HL-60/S4 treated with phorbol 12-myristate 13-acetate at 8.2 ng/mL for 4 days and 3 days (cell line): ENCODE results near the gene TMEM121.

Experiments used
- in situ Hi-C: fragments of 300-500 bp; cut with MboI; formaldehyde crosslinking; loops from 2 replicates; pipeline ENCODE4 v1.15.0; 2022; ENCODE audit warnings: low sequenced_read_pairs

TMEM121 gene

GRCh38 chr14:105495990-105496830, 30.2 kb upstream of the TMEM121 start:
- in situ Hi-C loops: no loop called here

GRCh38 chr14:105496831-105497591, 29.4 kb upstream of the TMEM121 start:
- in situ Hi-C loops: no loop called here

GRCh38 chr14:105497671-105498429, 28.5 kb upstream of the TMEM121 start:
- in situ Hi-C loops: no loop called here

GRCh38 chr14:105498430-105499255, 27.7 kb upstream of the TMEM121 start:
- in situ Hi-C loops: no loop called here

GRCh38 chr14:105499256-105500035, 26.9 kb upstream of the TMEM121 start:
- in situ Hi-C loops: no loop called here

GRCh38 chr14:105500036-105500725, 26.2 kb upstream of the TMEM121 start:
- in situ Hi-C loops: no loop called here

GRCh38 chr14:105500726-105501101, 25.7 kb upstream of the TMEM121 start:
- in situ Hi-C loops: no loop called here

GRCh38 chr14:105501504-105502291, 24.7 kb upstream of the TMEM121 start:
- in situ Hi-C loops: no loop called here

- in situ Hi-C loops: no loop called here
Measured at GRCh38 chr14:105502446-105503295, 23.7 kb upstream of the TMEM121 start.

- in situ Hi-C loops: no loop called here
Measured at GRCh38 chr14:105503296-105503640, 23.1 kb upstream of the TMEM121 start.

- in situ Hi-C loops: no loop called here
Measured at GRCh38 chr14:105503935-105504692, 22.3 kb upstream of the TMEM121 start.

GRCh38 chr14:105505101-105505500, 21.3 kb upstream of the TMEM121 start:
- in situ Hi-C loops: no loop called here

- in situ Hi-C loops: no loop called here
Measured at GRCh38 chr14:105507247-105507646, 19.1 kb upstream of the TMEM121 start.

GRCh38 chr14:105508069-105508468, 18.3 kb upstream of the TMEM121 start:
- in situ Hi-C loops: no loop called here

GRCh38 chr14:105508601-105509000, 17.8 kb upstream of the TMEM121 start:
- in situ Hi-C loops: no loop called here

- in situ Hi-C loops: no loop called here
Measured at GRCh38 chr14:105517096-105517495, 9.3 kb upstream of the TMEM121 start.
